Esophagus muscularis mucosa (tissue), 4 donors: ENCODE measurements around the gene SPDEF. TPM values are rescaled to one million over a fixed set of nuclear protein-coding genes. Genes with fewer than 3 reads are reported as not detected.
A peak's percentile ranks its signal among the peaks of the same experiment; 100 is the strongest.

Experiments
- DNase-seq: peaks from one replicate; pipeline ENCODE4 v3.0.0-alpha.2; 2017; ENCODE audit errors: extremely low spot score
- H3K27ac ChIP-seq, 4 donors: fragments of 200-600 bp; sonication (generic); replicated peaks in 1 of 4; 1 replicate in 3 of 4; 2 replicates in 1 of 4; pipeline ENCODE4 v1.5.1; 2016 to 2019; ENCODE audit warnings: mild to moderate bottlenecking in 1 of 4
- H3K27me3 ChIP-seq, 4 donors: fragments of 200-600 bp; sonication (generic); one replicate each; pipeline versions ENCODE4 v1.5.1 to v1.6.0; 2016 to 2019
- H3K36me3 ChIP-seq, 4 donors: fragments of 200-600 bp; sonication (generic); one replicate each; pipeline ENCODE4 v1.5.1; 2016 to 2019
- H3K4me1 ChIP-seq, 4 donors: fragments of 200-600 bp; sonication (generic); one replicate each; pipeline ENCODE4 v1.5.1; 2016 to 2019
- H3K4me3 ChIP-seq, 4 donors: fragments of 200-600 bp; sonication (generic); 1 replicate in 2 of 4; 2 replicates in 2 of 4; pipeline ENCODE4 v1.5.1; 2016 to 2019; ENCODE audit warnings: mild to moderate bottlenecking in 4 of 4, moderate library complexity in 1 of 4
- H3K9me3 ChIP-seq, 4 donors: fragments of 200-600 bp; sonication (generic); 1 replicate in 3 of 4; 2 replicates in 1 of 4; pipeline ENCODE4 v1.5.1; 2016 to 2019
- CTCF ChIP-seq, 3 experiments: fragments of 200-600 bp in 2 of 3; fragments of 450-650 bp in 1 of 3; sonication (generic) in 2 of 3; IDR thresholded peaks; one replicate each; pipeline ENCODE4 v1.5.1; 2017 to 2019; ENCODE audit warnings: antibody characterized with exemption in 3 of 3, mild to moderate bottlenecking in 2 of 3, moderate library complexity in 1 of 3
- EP300 ChIP-seq: sonication (generic); formaldehyde crosslinking; IDR thresholded peaks from one replicate; pipeline ENCODE4 v1.6.1; 2017; ENCODE audit warnings: antibody characterized with exemption
- POLR2A ChIP-seq: fragments of 450-650 bp; IDR thresholded peaks from one replicate; pipeline ENCODE4 v1.6.1; 2017; ENCODE audit warnings: antibody characterized with exemption, moderate library complexity, mild to moderate bottlenecking, low read depth
- POLR2AphosphoS5 ChIP-seq, 2 donors: sonication (generic); formaldehyde crosslinking; IDR thresholded peaks; one replicate each; pipeline ENCODE4 v1.6.1; 2017; ENCODE audit warnings: antibody characterized with exemption in 2 of 2
- WGBS: methylation state at CpG from one replicate; pipeline ENCODE4 v1.1.5; 2018; 5-methylcytosine and 5-hydroxymethylcytosine counted together
- intact Hi-C: fragments of 100-400 bp; cut with DNase I; formaldehyde crosslinking; loops from one replicate; pipeline ENCODE4 v1.15.1; 2023
- total RNA-seq, 4 donors: library from RNA; depleted of rRNA; stranded (reverse); fragments of >200 nt; gene quantifications; one replicate each; pipeline versions ENCODE4 v1.1.0 to v1.2.1, GENCODE V29; 2016

SPDEF gene
- total RNA-seq, 4 donors from 2014 or later: not detected

- 79% methylated on average over 1 of the region's 1 CpG for WGBS
- intact Hi-C loops: no loop called here
These were observed 40.7 kb upstream of the SPDEF start for GRCh38 chr6:34596798-34597197.

GRCh38 chr6:34595332-34596184, 39.4 kb upstream of the SPDEF start:
- no peaks in the 10 kb centered on the region for H3K36me3 ChIP-seq
- intact Hi-C loops: no loop called here
- no peaks in the 10 kb centered on the region for H3K9me3 ChIP-seq
- no peaks in the 10 kb centered on the region for H3K27me3 ChIP-seq
- H3K4me1 ChIP-seq: peaks cover 47 to 76% (median 61%) of the 10 kb centered on the region in 4 donors
- H3K27ac ChIP-seq: peak overlapping the region in 1 of 4 donors; percentile 20
- no peak overlapping the region for H3K4me3 ChIP-seq
- DNase-seq: no peak
- no peak for TF ChIP-seq POLR2A
- TF ChIP-seq EP300: no peak
- TF ChIP-seq POLR2AphosphoS5 (IDR thresholded peaks at IDR 0.05): no peak
- TF ChIP-seq CTCF (IDR thresholded peaks at IDR 0.05): no peak
- WGBS: 66% methylated on average over 6 of the region's 6 CpGs

More at GRCh38 chr6:34596798-34597197, 40.7 kb upstream of the SPDEF start:
- Histone ChIP-seq H3K4me1 (peaks cover 53 to 87% (median 67%) of the 10 kb centered on the region in 4 donors), H3K27ac (no peak overlapping the region), H3K4me3 (no peak overlapping the region), H3K36me3 (no peaks in the 10 kb centered on the region), H3K9me3 (no peaks in the 10 kb centered on the region), H3K27me3 (no peaks in the 10 kb centered on the region)
- DNase-seq: no peak
- TF ChIP-seq POLR2A (no peak), EP300 (no peak), CTCF (IDR thresholded peaks at IDR 0.05) (no peak), POLR2AphosphoS5 (IDR thresholded peaks at IDR 0.05) (no peak)

- DNase-seq: no peak
- H3K27ac ChIP-seq: peak overlapping the region in 1 of 4 donors; percentile 1
- H3K4me1 ChIP-seq: peaks cover 33 to 57% (median 46%) of the 10 kb centered on the region in 4 donors
- H3K4me3 ChIP-seq: no peak overlapping the region
- H3K27me3 ChIP-seq: no peaks in the 10 kb centered on the region
- no peaks in the 10 kb centered on the region for H3K9me3 ChIP-seq
- intact Hi-C loops: no loop called here
- 79% methylated on average over 5 of the region's 5 CpGs for WGBS
- TF ChIP-seq POLR2A: no peak
- TF ChIP-seq EP300: no peak
- no peak for TF ChIP-seq CTCF (IDR thresholded peaks at IDR 0.05)
- no peak for TF ChIP-seq POLR2AphosphoS5 (IDR thresholded peaks at IDR 0.05)
- peaks cover 0 to 18% (median 13%) of the 10 kb centered on the region in 4 donors for H3K36me3 ChIP-seq
These were observed 37.6 kb upstream of the SPDEF start for GRCh38 chr6:34593701-34594100.

- H3K27me3 ChIP-seq: no peaks in the 10 kb centered on the region
- DNase-seq: no peak
- 93% methylated on average over 7 of the region's 10 CpGs for WGBS
- H3K36me3 ChIP-seq: peaks cover 0 to 29% (median 24%) of the 10 kb centered on the region in 4 donors
- no peak overlapping the region for H3K4me3 ChIP-seq
- no peak overlapping the region for H3K27ac ChIP-seq
- no peaks in the 10 kb centered on the region for H3K9me3 ChIP-seq
- intact Hi-C loops: no loop called here
- H3K4me1 ChIP-seq: peaks cover 19 to 44% (median 33%) of the 10 kb centered on the region in 4 donors
- TF ChIP-seq POLR2AphosphoS5 (IDR thresholded peaks at IDR 0.05) (no peak), EP300 (no peak), CTCF (IDR thresholded peaks at IDR 0.05) (no peak), POLR2A (no peak)
These were observed 36.3 kb upstream of the SPDEF start for GRCh38 chr6:34592208-34592952.
